Lower lobe of right lung (tissue), 2 donors: ENCODE data around the gene RC3H2. TPM values are rescaled to one million over a fixed set of nuclear protein-coding genes. Genes with fewer than 3 reads are reported as not detected.
A peak's percentile ranks its signal among the peaks of the same experiment; 100 is the strongest.

Source experiments
- ATAC-seq, 2 donors: fragments of 200-7000 bp; cut with Tn5 transposase; one replicate each; pipeline ENCODE4 v1.9.1; 2020 to 2022; ENCODE audit warnings: mild to moderate bottlenecking in 2 of 2, moderate library complexity in 2 of 2
- DNase-seq: peaks from one replicate; pipeline ENCODE4 v3.0.0-alpha.2; 2020
- H3K27ac ChIP-seq: fragments of 200-600 bp; one replicate; pipeline ENCODE4 v1.8.0; 2022
- H3K27me3 ChIP-seq: fragments of 200-600 bp; one replicate; pipeline ENCODE4 v1.8.0; 2022; ENCODE audit warnings: low read depth
- H3K36me3 ChIP-seq: fragments of 200-600 bp; one replicate; pipeline ENCODE4 v1.8.0; 2022; ENCODE audit warnings: mild to moderate bottlenecking
- H3K4me1 ChIP-seq: fragments of 200-600 bp; one replicate; pipeline ENCODE4 v1.8.0; 2022
- H3K4me3 ChIP-seq: fragments of 200-600 bp; one replicate; pipeline ENCODE4 v1.8.0; 2022; ENCODE audit warnings: mild to moderate bottlenecking
- H3K9me3 ChIP-seq: fragments of 200-600 bp; one replicate; pipeline ENCODE4 v1.8.0; 2022
- CTCF ChIP-seq: fragments of 200-600 bp; IDR thresholded peaks from one replicate; pipeline ENCODE4 v1.8.0; 2022; ENCODE audit warnings: antibody characterized with exemption, mild to moderate bottlenecking
- intact Hi-C: fragments of 100-400 bp; cut with DNase I; formaldehyde crosslinking; loops from one replicate; pipeline ENCODE4 v1.11.0; 2022
- total RNA-seq: library from RNA; stranded (reverse); fragmentation: NEBNext Ultra II Directional; extraction: Animal tissue kit (Norgen Biotek cat#: 25700); gene quantifications from one replicate; pipeline ENCODE4 v1.2.1, GENCODE V29; 2021
- donor health status: DM: no; HTN: yes; CAD: no; lungs with severe emphysema.

The RC3H2 gene
- total RNA-seq, 1 donor from 2014 or later = 44.2 TPM

- ATAC-seq = no peak
- no peak for TF ChIP-seq CTCF
- intact Hi-C loops = no loop called here
- Histone ChIP-seq H3K27ac (no peak overlapping the region), H3K27me3 (no peaks in the 10 kb centered on the region), H3K9me3 (no peaks in the 10 kb centered on the region), H3K36me3 (no peaks in the 10 kb centered on the region), H3K4me3 (no peak overlapping the region), H3K4me1 (no peaks in the 10 kb centered on the region)
- no peak for DNase-seq
Observed at GRCh38 chr9:122808141-122808540, 97.0 kb downstream of the RC3H2 start.

GRCh38 chr9:122807271-122807900 lies 97.8 kb downstream of the RC3H2 start:
- intact Hi-C loops = no loop called here
- no peak for ATAC-seq

GRCh38 chr9:122806661-122807060 lies 98.5 kb downstream of the RC3H2 start:
- no peak for TF ChIP-seq CTCF
- Histone ChIP-seq H3K36me3 (no peaks in the 10 kb centered on the region), H3K27ac (no peak overlapping the region), H3K4me1 (no peaks in the 10 kb centered on the region), H3K4me3 (no peak overlapping the region), H3K27me3 (no peaks in the 10 kb centered on the region), H3K9me3 (no peaks in the 10 kb centered on the region)
- ATAC-seq = no peak
- intact Hi-C loops = no loop called here
- DNase-seq = no peak

More at GRCh38 chr9:122807271-122807900, 97.8 kb downstream of the RC3H2 start:
- H3K9me3 ChIP-seq = no peaks in the 10 kb centered on the region
- DNase-seq = no peak
- no peaks in the 10 kb centered on the region for H3K4me1 ChIP-seq
- no peak overlapping the region for H3K27ac ChIP-seq
- H3K27me3 ChIP-seq = no peaks in the 10 kb centered on the region
- H3K4me3 ChIP-seq = no peak overlapping the region
- no peak for TF ChIP-seq CTCF
- no peaks in the 10 kb centered on the region for H3K36me3 ChIP-seq

GRCh38 chr9:122800066-122801060 lies 104.8 kb downstream of the RC3H2 start, which contains the start of gene OR1K1:
OR1K1 (plus strand) TSS chr9:122800123; CDS start chr9:122800123, 0 bp downstream.
- no peaks in the 10 kb centered on the region for H3K4me1 ChIP-seq
- H3K4me3 ChIP-seq = no peak within 1 kb of the TSS
- intact Hi-C loops = no loop called here
- no peaks in the 10 kb centered on the region for H3K9me3 ChIP-seq
- TF ChIP-seq CTCF = no peak
- no peak within 1 kb of the TSS for H3K27ac ChIP-seq
- no peaks in the 10 kb centered on the region for H3K36me3 ChIP-seq
- ATAC-seq (peak in 1 of 2 donors; percentile 27), DNase-seq (no peak)
- H3K27me3 ChIP-seq = no peaks in the 10 kb centered on the region

GRCh38 chr9:122797316-122798063 lies 107.7 kb downstream of the RC3H2 start:
- no peak overlapping the region for H3K4me3 ChIP-seq
- ATAC-seq (no peak), DNase-seq (no peak)
- no peaks in the 10 kb centered on the region for H3K27me3 ChIP-seq
- H3K36me3 ChIP-seq = no peaks in the 10 kb centered on the region
- no peak overlapping the region for H3K27ac ChIP-seq
- no peak for TF ChIP-seq CTCF
- H3K9me3 ChIP-seq = no peaks in the 10 kb centered on the region
- no peaks in the 10 kb centered on the region for H3K4me1 ChIP-seq
- intact Hi-C loops = no loop called here
